OCI-LY1 (cell line): Measurements from ENCODE around the gene CDH13.
A peak's percentile ranks its signal among the peaks of the same experiment; 100 is the strongest.

Experiments
- H2AFZ ChIP-seq: fragments of 200-600 bp; sonication (generic), shearing (Covaris generic); 2 replicates; pipeline ENCODE4 v1.6.0; 2014; ENCODE audit warnings: antibody characterized with exemption, mild to moderate bottlenecking, low read length
- H3F3A ChIP-seq: fragments of 200-600 bp; sonication (generic), shearing (Covaris generic); 2 replicates; pipeline ENCODE4 v1.6.0; 2014; ENCODE audit warnings: mild to moderate bottlenecking, antibody characterized with exemption, low read length, moderate library complexity; ENCODE audit not compliant: insufficient read depth
- H3K27ac ChIP-seq: fragments of 200-600 bp; sonication (generic); 2 replicates; pipeline ENCODE4 v1.5.1; 2014; ENCODE audit warnings: low read length, mixed run types, mild to moderate bottlenecking, low read depth; ENCODE audit not compliant: poor library complexity, severe bottlenecking
- H3K27me3 ChIP-seq: fragments of 200-600 bp; sonication (generic); 2 replicates; pipeline ENCODE4 v1.6.0; 2014; ENCODE audit warnings: antibody characterized with exemption, mild to moderate bottlenecking, low read length, moderate library complexity; ENCODE audit not compliant: insufficient read depth
- H3K36me3 ChIP-seq: fragments of 200-600 bp; sonication (generic); 2 replicates; pipeline ENCODE4 v1.6.1; 2014; ENCODE audit warnings: mild to moderate bottlenecking, antibody characterized with exemption, low read length, moderate library complexity, mixed read lengths; ENCODE audit not compliant: insufficient read depth
- H3K4me1 ChIP-seq: fragments of 200-600 bp; sonication (generic); 2 replicates; pipeline ENCODE4 v1.5.1; 2014; ENCODE audit warnings: mild to moderate bottlenecking, low read length, moderate library complexity; ENCODE audit not compliant: insufficient read depth, severe bottlenecking
- H3K4me2 ChIP-seq: fragments of 200-600 bp; sonication (generic), shearing (Covaris generic); 2 replicates; pipeline ENCODE4 v1.6.1; 2014; ENCODE audit warnings: low read length
- H3K4me3 ChIP-seq: fragments of 200-600 bp; sonication (generic); 2 replicates; pipeline ENCODE4 v1.5.1; 2014; ENCODE audit warnings: low read length, low read depth, mild to moderate bottlenecking, mixed read lengths; ENCODE audit not compliant: poor library complexity, severe bottlenecking
- H3K79me2 ChIP-seq: fragments of 200-600 bp; shearing (Covaris generic); 2 replicates; pipeline ENCODE4 v1.6.1; 2016; ENCODE audit warnings: mixed run types, low read length, mixed read lengths; ENCODE audit not compliant: insufficient read depth
- H3K9ac ChIP-seq: fragments of 200-600 bp; sonication (generic), shearing (Covaris generic); 2 replicates; pipeline ENCODE4 v1.6.1; 2014; ENCODE audit warnings: mild to moderate bottlenecking, low read length, mixed read lengths
- H3K9me2 ChIP-seq: fragments of 200-600 bp; sonication (generic), shearing (Covaris generic); 2 replicates; pipeline ENCODE4 v1.6.1; 2014; ENCODE audit warnings: low read depth, mild to moderate bottlenecking, low read length, mixed read lengths
- H3K9me3 ChIP-seq: fragments of 200-600 bp; shearing (Covaris generic); 2 replicates; pipeline ENCODE4 v1.6.1; 2014; ENCODE audit warnings: low read length, mixed read lengths
- H4K20me1 ChIP-seq: fragments of 200-600 bp; sonication (generic), shearing (Covaris generic); 2 replicates; pipeline ENCODE4 v1.6.0; 2016; ENCODE audit warnings: mild to moderate bottlenecking, low read length; ENCODE audit not compliant: insufficient read depth
- CTCF ChIP-seq: fragments of 200-600 bp; sonication (generic), shearing (Covaris generic); IDR thresholded peaks from 2 replicates; pipeline ENCODE4 v1.5.1; 2017; ENCODE audit warnings: mild to moderate bottlenecking, antibody characterized with exemption, low read length, moderate library complexity, mixed read lengths
- EZH2 ChIP-seq: fragments of 200-600 bp; sonication (generic), shearing (Covaris generic); IDR thresholded peaks from 2 replicates; pipeline ENCODE4 v1.8.0; 2017; ENCODE audit warnings: borderline replicate concordance, mixed run types, mild to moderate bottlenecking, antibody characterized with exemption, low read length, moderate library complexity, mixed read lengths

The CDH13 gene

DNA sequence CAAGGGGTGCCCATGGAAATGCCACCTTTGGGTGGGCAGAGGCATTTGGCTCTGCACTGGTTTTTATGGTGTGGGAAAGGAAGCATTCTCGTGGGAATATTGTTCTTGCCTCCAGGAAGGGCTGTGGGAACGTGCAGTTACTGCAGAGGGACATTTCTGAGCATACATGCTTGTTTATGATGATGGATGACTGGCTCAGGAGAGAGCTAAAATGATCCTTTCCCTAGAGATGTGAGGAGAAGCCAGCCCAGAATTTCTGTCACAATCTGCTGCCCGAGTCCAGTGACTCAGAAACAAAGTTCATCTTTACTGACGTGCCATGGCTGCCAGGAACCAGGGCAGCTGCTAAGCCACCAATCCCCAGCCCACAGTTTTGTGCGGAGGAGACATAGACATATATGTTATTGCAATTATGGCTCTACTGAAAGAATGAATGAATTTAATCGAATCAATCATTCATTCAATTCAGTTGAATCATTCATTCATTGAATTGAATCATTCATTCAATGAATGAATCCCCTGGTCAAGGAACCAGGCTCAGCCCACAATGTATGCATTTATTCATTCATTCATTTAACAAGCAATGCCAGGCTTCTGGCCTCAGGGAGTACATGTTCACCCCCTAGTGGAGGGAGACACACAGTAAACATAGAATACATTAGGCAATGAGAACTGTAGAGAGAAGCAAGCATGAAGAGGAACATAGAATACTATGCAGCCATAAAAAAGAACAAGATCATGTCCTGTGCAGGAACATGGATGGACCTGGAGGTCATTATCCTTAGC, 766.6 kb downstream of the CDH13 start:
- no peaks in the 10 kb centered on the region for H3K79me2 ChIP-seq
- H4K20me1 ChIP-seq = no peaks in the 10 kb centered on the region
- no peaks in the 10 kb centered on the region for H3K9me3 ChIP-seq
- no peaks in the 10 kb centered on the region for H3K27me3 ChIP-seq
- no peak overlapping the region for H2AFZ ChIP-seq
- TF ChIP-seq EZH2 = no peak
- TF ChIP-seq CTCF = peak; percentile 30; the same call in 1 of the 2 replicates
- no peaks in the 10 kb centered on the region for H3K9me2 ChIP-seq
- no peak overlapping the region for H3K4me3 ChIP-seq
- H3F3A ChIP-seq = no peaks in the 10 kb centered on the region
- H3K4me2 ChIP-seq = no peak overlapping the region
- H3K36me3 ChIP-seq = no peaks in the 10 kb centered on the region
- H3K9ac ChIP-seq = no peak overlapping the region
- no peak overlapping the region for H3K27ac ChIP-seq
- no peaks in the 10 kb centered on the region for H3K4me1 ChIP-seq

- H2AFZ ChIP-seq = no peak overlapping the region
- no peaks in the 10 kb centered on the region for H3K36me3 ChIP-seq
- no peak overlapping the region for H3K9ac ChIP-seq
- H3K9me3 ChIP-seq = no peaks in the 10 kb centered on the region
- no peak for TF ChIP-seq EZH2
- no peak for TF ChIP-seq CTCF
- H3K4me3 ChIP-seq = no peak overlapping the region
- H3K4me2 ChIP-seq = no peak overlapping the region
- H3K9me2 ChIP-seq = no peaks in the 10 kb centered on the region
- H3K79me2 ChIP-seq = no peaks in the 10 kb centered on the region
- no peak overlapping the region for H3K27ac ChIP-seq
- H3K27me3 ChIP-seq = no peaks in the 10 kb centered on the region
- no peaks in the 10 kb centered on the region for H3K4me1 ChIP-seq
- no peaks in the 10 kb centered on the region for H3F3A ChIP-seq
- H4K20me1 ChIP-seq = no peaks in the 10 kb centered on the region
Measured at GRCh38 chr16:83397601-83398291, 771.0 kb downstream of the CDH13 start.

DNA sequence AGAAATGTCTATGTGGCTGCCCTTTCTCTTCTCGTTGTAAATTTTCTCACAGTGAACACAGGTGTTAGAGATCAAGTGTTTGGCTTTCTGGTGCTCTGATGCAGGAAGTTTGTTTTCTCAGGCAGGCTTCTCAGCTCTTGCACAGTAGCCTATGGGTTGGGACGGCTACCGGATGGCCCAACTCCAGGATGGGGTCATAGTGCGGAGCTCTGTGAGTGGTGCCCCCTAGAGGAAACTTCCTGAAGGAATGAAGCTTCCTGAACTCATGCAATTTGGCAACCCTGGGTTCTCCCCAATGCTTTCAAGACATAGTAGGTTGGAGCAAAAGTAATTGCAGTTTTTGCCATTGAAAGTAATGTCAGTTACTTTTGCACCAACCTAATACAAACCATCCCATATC, 773.5 kb downstream of the CDH13 start:
- Histone ChIP-seq H3K9me3 (no peaks in the 10 kb centered on the region), H3K4me2 (no peak overlapping the region), H3K9me2 (no peaks in the 10 kb centered on the region), H3K27me3 (no peaks in the 10 kb centered on the region), H3K4me3 (no peak overlapping the region), H4K20me1 (no peaks in the 10 kb centered on the region), H3K4me1 (no peaks in the 10 kb centered on the region), H3K36me3 (no peaks in the 10 kb centered on the region), H3F3A (no peaks in the 10 kb centered on the region), H3K9ac (no peak overlapping the region), H3K27ac (no peak overlapping the region), H2AFZ (no peak overlapping the region), H3K79me2 (no peaks in the 10 kb centered on the region)
- no peak for TF ChIP-seq EZH2
- TF ChIP-seq CTCF = peak; percentile 18; the same call in 1 of the 2 replicates
